ENCODE measurements around the gene TMEM59L. TPM values are rescaled to one million over a fixed set of nuclear protein-coding genes. Genes with fewer than 3 reads are reported as not detected.

The TMEM59L gene
- total RNA-seq, 2 donors from 2014 or later, result 3.2 to 6.5 TPM

DNA sequence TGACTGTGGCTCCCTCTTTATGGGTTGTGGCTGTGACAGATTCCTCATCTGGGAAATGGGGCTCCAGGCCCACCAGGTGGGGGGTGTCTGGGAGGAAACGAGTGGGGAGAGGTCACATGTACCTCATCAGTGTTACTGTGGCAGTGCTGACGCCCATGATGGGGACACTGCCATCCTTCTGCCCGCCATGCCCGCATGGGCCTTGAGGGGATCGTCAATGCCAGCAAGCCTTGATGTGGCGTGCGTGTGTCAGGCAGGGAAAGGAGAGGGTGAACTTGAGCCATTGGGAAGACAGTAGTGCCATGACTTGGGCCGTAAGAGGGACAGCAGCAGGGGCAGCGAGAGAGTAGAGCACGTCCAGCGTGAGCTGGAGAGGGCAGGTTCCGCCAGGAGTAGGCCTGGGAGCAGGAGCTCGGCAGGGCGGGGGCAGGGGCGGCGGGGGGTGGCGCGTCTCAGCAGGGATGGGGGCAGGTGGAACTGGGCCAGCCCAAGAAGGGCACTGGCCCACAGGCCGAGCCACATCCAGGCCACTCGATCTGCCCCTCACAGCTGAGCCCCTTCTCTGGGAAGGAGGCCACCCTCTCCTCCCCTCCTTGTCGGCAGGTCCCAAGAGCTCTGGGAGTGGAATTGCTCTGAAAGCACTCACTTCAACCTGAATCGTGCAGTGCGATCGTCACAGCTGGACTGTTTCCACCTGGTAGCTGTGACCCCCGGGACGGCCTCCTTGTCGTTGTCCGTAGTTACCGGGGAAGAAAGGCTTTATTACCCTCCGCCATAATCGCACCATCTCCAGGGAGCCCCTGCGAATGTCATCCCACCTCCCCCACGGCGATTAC lies 34.1 kb downstream of the TMEM59L start:
- TF ChIP-seq CTCF (IDR thresholded peaks at IDR 0.05), result no peak
- Histone ChIP-seq H3K9me3 (no peaks in the 10 kb centered on the region), H3K27me3 (replicated peaks; ENCODE audit: insufficient read depth) (no peaks in the 10 kb centered on the region), H3K27ac (no peak overlapping the region), H3K4me1 (ENCODE audit: control insufficient read depth in 1 of 2, low read depth in 2 of 2) (peaks cover 37 to 64% of the 10 kb centered on the region in 2 donors), H3K4me3 (no peak overlapping the region), H3K36me3 (no peaks in the 10 kb centered on the region)
- no peak for DNase-seq (ENCODE audit: low spot score)
- ATAC-seq (ENCODE audit: insufficient number of reproducible peaks, low FRiP score, low read depth), result no peak

DNA sequence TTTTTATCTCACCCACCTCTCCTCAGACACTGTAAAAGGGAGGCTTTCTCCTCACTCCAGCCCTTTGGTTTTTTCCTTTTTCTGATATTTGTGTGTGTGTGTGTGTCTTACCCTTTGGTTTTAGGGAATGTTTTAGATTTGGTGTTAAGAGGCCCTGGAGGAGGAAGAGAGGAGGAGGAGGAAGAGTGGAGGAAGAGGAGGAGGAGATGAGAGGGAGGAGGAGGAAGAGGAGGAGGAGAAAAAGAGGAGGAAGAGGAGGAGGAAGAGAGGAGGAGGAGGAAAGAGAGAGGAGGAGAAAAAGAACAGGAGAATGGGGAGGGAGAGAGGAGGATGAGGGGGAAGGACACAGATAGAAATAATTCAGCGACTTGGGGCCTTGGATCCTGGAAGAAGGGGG lies 34.7 kb downstream of the TMEM59L start:
- Histone ChIP-seq H3K27me3 (replicated peaks; ENCODE audit: insufficient read depth) (no peaks in the 10 kb centered on the region), H3K4me3 (no peak overlapping the region), H3K9me3 (no peaks in the 10 kb centered on the region), H3K27ac (no peak overlapping the region), H3K4me1 (ENCODE audit: control insufficient read depth in 1 of 2, low read depth in 2 of 2) (peaks cover 37 to 69% of the 10 kb centered on the region in 2 donors), H3K36me3 (no peaks in the 10 kb centered on the region)
- no peak for DNase-seq (ENCODE audit: low spot score)
- ATAC-seq (ENCODE audit: insufficient number of reproducible peaks, low FRiP score, low read depth), result no peak
- TF ChIP-seq CTCF (IDR thresholded peaks at IDR 0.05), result no peak

DNA sequence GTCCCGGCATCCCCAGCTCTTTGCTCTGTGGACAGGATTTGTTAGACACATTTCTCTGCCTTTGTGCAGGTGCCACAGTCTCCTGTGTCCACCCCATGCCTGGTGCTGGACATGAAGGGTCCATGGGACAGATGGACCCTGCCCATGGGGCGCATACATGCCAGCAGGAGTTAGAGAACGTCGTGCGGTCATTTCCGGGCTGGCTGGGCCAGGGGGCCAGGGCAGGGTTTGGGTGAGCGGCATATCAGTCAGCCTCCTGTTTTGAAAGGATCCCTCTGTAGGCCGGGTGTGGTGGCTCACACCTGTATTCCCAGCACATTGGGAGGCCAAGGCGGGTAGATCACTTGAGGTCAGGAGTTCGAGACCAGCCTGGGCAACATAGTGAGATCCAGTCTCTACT lies 35.1 kb downstream of the TMEM59L start:
- Histone ChIP-seq H3K27me3 (replicated peaks; ENCODE audit: insufficient read depth) (no peaks in the 10 kb centered on the region), H3K36me3 (no peaks in the 10 kb centered on the region), H3K4me3 (no peak overlapping the region), H3K9me3 (no peaks in the 10 kb centered on the region), H3K4me1 (ENCODE audit: control insufficient read depth in 1 of 2, low read depth in 2 of 2) (peaks cover 37 to 69% of the 10 kb centered on the region in 2 donors), H3K27ac (no peak overlapping the region)
- ATAC-seq (ENCODE audit: insufficient number of reproducible peaks, low FRiP score, low read depth), result no peak
- TF ChIP-seq CTCF (IDR thresholded peaks at IDR 0.05), result no peak
- no peak for DNase-seq (ENCODE audit: low spot score)

DNA sequence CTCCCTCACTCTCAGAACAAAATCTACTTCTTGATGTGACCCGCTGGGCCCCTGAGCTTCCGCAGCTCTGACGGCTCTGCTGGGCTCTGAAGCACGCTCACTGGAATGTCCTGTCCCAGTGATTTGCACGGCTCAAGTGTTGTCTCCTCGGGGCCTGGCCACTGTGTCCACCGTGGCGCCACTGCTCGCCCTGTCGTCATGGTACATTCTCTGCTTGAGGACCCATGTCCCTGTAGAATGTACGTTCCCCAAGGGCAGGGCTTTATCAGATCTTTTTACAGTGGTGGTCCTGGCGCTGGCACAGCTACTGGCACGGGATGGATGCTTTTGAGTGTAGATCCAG lies 36.3 kb downstream of the TMEM59L start:
- Histone ChIP-seq H3K36me3 (no peaks in the 10 kb centered on the region), H3K4me3 (peak overlapping the region; percentile 62), H3K4me1 (ENCODE audit: control insufficient read depth in 1 of 2, low read depth in 2 of 2) (peaks cover 37 to 69% of the 10 kb centered on the region in 2 donors), H3K27me3 (replicated peaks; ENCODE audit: insufficient read depth) (no peaks in the 10 kb centered on the region), H3K27ac (peak overlapping the region; percentile 88 to 92), H3K9me3 (no peaks in the 10 kb centered on the region)
- ATAC-seq (ENCODE audit: insufficient number of reproducible peaks, low FRiP score, low read depth), result no peak
- no peak for DNase-seq (ENCODE audit: low spot score)
- TF ChIP-seq CTCF (IDR thresholded peaks at IDR 0.05), result no peak

DNA sequence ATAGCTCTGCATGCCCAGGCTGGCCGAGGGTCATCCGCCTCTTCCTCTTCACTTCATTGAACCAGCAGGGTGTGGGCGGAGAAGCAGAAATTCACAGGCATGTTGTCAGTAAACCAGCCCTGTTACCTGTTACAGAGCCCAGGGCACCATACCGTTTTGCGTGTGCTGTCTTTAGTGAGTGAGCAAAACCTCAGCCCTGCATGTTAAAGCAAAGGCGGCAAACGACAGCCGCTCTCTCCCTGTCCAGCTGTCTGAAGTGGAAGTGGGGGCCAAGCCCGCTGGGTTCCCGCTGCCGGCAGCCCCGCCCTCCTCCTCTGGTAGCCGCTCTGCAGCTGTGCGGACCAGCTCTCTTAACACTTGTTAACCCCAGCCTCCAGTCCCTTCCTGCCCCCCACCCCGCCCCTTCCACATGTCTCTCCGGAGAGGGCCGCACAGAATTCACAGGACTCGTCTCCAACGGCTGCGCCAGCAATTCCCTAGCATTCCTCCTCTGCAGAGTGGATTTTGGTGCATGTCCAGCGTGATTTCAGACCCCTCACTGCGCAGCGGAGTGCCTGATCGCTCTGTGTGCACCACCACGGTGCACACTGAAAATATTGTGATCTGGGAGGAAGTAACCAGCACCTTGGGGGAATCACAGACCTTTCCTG lies 36.8 kb downstream of the TMEM59L start:
- ATAC-seq (ENCODE audit: insufficient number of reproducible peaks, low FRiP score, low read depth) (no peak), DNase-seq (ENCODE audit: low spot score) (no peak)
- Histone ChIP-seq H3K4me3 (peak overlapping the region; percentile 62), H3K27me3 (replicated peaks; ENCODE audit: insufficient read depth) (no peaks in the 10 kb centered on the region), H3K9me3 (no peaks in the 10 kb centered on the region), H3K27ac (peak overlapping the region; percentile 88 to 92), H3K36me3 (no peaks in the 10 kb centered on the region), H3K4me1 (ENCODE audit: control insufficient read depth in 1 of 2, low read depth in 2 of 2) (peaks cover 32 to 64% of the 10 kb centered on the region in 2 donors)
- no peak for TF ChIP-seq CTCF (IDR thresholded peaks at IDR 0.05)

Data from thoracic aorta (tissue), 2 donors.